Activated CD8-positive, alpha-beta memory T cell treated with anti-CD3 and anti-CD28 coated beads for 48 hours (primary cell): Measurements from ENCODE around the gene TDO2.

Source experiments
- DNase-seq, 3 experiments: peaks; one replicate each; pipeline ENCODE4 v3.0.0-alpha.2; 2020; ENCODE audit warnings: low read depth in 2 of 3, low spot score in 2 of 3

The TDO2 gene

DNA sequence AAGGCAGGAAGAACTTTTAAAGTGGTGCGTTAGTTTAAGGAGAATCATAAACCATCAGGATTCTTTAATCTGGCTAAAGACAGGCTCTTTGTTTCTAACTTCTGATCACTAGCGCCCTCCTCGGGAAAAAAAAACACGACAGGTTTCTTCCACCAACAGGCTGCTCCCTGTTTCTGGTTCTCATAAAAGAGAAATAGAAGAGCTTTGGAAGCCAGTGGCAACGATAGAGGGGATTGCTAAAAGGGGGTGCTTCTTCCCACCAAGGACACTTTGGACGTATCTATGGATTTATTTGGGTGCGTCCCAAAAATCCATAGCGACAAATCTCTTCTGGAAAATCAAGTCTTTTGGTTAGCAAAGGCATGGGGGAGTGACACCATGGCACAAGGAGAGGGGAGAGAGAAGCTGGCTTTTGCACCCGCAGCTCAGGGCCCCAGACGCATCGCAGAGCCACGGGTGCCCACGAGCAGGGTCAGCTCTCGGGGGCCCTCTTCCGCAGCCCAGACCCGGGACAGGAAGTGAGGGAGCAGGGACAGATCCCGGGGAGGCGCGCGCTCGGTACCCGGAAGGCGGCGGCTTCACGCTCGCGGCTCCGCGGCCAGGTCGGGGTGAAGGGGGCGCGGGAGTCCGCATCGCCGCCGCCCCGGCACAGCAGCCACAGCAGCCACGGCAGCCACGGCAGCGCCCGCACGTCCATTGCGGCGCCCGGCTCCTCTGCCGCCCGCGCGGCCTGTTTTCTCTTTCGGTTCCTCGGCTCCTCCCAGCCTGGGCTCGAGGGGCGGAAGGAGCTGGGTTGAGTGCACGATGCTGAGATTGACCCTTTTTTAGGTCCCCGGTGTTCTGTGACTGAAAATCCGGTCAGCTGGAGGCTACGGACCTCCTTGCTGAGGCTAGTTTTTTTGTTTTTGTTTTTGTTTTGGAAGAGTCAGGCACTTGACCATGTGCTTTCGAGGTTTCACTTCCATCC lies 49.9 kb downstream of the TDO2 start, which contains the start of gene CTSO:
Gene CTSO, minus strand, starts transcription at position 716 of the 967 bp plus-strand sequence. Its CDS starts 19 bp downstream, at position 697.
- peak; percentile 37 to 55 (median 52) for DNase-seq

DNA sequence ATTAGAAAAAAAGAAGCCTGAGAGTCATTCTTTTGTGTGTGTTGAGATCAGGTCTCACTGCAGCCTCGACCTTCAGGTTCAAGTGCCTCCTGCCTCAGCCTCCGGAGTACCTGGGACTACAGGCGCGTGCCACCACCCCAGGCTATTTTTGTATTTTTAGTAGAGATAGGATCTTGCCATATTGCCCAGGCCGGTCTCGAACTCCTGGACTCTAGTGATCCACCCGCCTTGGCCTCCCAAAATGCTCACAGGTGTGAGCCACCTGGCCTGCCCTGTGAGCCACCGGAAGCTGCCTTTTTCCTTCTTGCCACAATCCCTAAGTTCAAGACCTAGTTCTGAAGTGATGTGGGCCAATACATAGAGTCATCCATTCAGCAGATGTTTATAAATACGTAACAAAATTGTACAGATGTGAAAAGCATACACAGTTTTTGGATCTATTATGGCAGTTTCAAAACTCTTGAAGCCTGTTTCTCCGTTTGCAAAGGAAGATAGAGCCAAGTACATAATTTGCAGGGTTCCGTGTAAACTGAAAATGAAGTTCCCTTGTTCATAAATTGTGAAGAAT lies 50.7 kb downstream of the TDO2 start:
- no peak for DNase-seq

DNA sequence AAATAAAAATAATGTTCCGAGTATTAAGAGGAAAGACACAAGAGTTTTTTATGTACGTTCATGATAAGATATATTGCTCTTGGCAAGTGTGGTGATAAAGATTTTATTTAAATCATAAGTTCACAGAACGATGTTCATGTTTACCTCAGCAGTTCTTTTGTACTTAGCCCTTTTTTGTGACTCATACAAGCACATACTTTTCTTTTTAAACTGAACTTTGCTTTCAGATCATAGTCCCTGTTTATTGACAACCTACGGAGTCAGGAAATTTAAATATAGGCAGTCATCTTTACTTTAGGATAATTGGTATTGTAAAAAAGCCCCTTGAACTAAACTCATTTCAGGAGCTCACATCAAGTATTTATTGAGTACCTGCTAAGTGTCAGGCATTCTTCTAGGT lies 51.4 kb downstream of the TDO2 start:
- no peak for DNase-seq

DNA sequence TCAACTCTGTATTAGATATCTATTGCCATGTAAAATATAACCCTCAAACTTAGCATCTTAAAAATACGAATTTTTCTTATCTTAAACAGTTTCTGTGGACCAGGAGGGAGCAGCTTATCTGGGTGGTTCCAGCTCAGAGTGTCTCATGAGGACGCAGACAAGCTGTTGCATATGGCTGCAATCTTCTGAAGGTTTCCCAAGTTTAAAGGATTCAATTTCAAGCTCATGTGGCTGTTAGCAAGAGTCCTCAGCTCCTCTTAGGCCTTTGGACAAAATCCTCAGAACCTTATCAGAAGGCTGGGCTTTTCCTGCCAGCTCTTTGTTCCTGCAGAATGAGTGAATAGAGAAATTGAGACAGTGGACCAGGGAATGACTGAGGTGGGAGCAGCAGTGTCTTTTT lies 53.0 kb downstream of the TDO2 start:
- no peak for DNase-seq

DNA sequence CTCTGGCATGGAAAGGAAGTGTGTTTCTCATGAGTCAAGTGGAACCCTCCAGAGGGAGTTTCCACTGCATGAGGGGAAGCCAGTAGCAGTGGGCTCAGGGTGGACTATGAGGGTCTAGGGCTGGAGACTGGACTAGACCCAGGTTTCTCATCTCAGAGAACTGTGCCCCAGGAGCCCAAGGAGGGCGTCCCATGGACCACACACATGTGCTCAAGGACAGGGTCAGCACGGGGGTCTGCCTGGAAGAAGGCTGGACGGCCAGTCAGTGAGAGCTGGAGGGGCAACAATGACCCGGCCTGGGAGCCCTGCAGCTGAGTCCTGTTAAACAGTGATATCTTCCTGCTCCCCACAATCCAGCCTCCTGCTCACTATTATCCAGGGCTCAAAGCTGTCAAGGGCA lies 55.9 kb downstream of the TDO2 start:
- no peak for DNase-seq

DNA sequence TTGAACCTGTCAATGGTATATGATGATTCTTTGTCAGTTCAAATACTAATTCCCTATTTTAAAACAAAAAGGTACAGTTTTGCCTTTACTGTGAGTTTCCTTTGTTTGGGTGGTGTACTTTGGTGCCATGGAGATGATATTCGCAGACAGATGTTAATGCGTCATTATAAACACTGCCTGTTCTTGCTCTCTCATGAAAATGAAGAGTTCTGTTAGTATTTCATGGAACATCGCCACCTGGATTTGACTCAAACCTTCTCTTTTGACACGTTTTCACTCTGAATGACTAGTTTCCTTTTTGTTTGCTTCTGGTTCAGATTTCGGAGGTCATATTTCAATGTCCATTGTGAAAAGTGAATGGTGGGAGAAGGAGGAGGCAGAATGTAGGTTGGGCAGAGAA lies 57.0 kb downstream of the TDO2 start:
- no peak for DNase-seq

DNA sequence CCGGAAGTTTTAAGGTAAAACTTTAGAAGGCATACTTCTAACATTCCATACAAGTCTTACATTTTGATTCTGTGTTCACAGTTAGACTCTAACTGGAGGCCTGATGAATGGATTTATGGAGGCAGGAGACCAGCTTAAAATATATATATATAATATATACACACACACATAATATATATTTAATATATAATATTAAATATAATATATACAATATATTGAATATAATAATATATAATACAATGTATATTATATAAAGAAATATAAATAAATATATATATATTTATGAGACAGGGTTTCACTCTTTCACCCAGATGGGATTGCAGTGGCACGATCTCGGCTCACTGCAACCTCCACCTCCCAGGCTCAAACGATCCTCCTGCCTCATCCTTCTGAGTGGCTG lies 58.1 kb downstream of the TDO2 start:
- DNase-seq = no peak

DNA sequence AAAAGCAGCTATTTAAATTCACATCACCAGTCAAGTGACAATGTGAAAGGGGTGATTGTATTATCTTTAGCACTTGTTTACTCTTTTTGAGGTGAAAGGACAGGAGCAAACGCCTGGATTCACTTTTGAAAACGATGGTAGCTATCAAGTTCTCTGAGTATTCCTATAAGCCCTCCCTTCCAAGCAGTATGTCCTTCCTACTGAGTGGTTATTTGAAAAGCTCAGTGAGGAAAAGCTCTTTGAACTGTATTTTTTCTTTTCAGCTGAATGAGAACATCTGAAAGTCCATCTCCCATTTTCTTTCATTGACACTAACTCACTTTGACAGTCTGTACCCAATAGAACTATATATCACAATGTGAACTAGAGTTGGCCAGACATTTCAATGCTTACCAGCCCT lies 59.3 kb downstream of the TDO2 start:
- DNase-seq = no peak

DNA sequence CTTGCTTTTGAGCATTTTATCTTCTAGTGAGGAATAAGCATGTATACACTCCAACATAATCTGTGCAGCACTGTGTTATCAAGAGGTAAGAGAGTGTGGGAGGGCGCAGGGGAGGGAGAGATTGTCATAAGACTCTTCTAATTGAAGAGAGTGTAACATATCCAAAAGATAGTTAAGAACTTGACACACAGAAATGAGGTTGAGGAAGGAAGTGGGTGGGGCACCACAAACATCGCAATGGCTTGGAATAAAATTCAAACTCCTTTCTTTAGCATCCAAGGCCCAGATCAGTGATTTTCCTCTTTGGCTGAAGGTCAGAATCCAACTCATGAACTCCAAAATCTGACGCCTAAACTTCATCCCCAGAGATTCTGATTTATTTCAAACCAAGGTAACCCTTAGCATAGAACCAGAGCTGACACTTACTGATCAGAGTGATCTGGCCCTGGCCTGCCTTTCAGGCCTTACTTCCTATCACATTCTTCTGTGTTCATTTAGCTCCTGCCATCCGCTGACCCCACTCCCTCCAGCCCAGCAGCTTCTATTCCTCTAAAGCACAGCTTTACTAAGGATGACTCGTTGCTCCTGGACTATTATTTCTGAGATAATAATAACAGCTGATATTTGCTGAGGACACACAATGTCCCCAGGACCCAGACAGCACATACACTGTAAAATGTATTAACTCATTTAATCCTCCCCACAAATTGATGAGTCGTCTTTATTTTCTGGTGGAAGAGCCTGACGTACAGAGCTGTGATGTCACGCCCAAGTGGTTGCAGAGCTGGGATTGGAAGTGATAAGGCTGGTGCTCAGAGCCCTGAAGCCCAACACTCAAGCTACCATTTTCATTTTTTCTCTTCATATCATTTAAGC lies 60.8 kb downstream of the TDO2 start:
- DNase-seq = no peak

DNA sequence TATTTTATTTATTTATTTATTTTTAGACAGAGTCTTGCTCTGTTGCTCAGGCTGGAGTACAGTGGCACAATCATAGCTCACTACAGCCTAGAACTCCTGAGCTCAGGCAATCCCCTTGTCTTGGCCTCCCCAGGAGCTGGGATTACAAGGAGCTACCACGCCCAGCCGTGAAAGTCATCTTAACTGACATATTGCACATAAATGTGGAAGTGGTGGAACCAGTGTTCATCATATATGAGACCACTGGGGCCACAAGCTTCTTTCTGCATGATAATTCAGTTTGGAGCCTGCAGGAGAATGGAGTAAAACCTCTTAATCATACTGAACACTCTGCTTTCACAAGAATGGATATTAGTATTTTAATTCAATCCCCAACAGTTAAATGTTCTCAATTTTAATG lies 62.7 kb downstream of the TDO2 start:
- no peak for DNase-seq

DNA sequence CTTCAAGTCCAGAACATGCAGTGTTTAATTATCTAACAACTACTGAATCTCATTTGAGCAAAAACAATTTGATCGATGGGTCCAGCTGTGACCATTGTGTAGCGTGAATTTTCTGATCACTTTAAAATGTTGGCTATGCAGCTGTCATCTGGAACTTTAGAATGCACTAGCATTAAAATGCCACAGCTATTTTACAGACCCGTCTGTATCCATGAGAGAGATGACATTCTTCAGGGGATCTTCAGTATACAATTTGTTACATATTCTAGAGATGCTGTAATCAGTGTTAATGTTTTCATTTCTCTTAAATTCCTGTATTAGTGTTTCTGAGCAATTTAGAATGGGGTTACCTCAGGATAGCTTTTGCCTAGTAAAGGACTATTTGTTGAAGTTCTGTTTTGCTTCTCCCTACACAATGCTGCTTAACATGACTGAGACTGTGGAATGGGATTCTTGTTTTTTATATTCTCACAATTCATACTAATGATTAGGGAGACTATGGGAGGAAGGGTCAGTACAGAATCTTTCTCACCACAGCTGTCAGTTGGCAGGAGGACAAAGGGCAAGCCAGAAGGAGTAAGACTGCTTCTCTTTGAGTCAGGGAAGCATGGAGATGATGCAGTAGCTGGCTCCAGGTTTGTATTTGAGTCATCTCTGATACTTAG lies 63.4 kb downstream of the TDO2 start:
- DNase-seq = no peak
